ENCODE measurements around the gene ATXN1.

DNA sequence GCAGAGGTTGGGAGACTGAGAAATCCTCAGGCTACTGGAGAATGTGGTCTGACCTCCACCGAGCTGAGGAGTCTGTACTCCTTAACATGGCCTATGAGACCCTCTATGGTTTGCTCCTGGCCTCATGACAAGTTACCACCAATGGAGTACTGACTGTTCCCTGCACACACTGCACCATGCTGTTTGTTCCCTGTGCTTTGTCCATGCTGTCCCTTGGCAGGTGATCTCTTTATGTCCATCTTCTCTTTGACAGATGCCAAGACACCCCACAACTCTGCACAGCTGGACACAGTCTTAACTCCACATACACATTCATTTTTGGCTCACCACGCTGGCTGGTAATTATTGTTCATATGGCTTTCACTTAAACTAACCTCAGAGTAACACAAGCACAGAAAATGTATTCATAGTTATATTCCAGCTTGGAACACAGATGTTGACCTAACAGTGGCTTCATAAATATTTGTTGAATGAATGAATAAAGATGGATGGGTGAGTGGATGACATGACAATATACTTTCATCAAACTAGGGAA, 258.0 kb downstream of the ATXN1 start:
- no peak for TF ChIP-seq EP300 (conservative IDR thresholded peaks at IDR 0.05; ENCODE audit: poor library complexity, severe bottlenecking)
- TF ChIP-seq, protein P1, sequence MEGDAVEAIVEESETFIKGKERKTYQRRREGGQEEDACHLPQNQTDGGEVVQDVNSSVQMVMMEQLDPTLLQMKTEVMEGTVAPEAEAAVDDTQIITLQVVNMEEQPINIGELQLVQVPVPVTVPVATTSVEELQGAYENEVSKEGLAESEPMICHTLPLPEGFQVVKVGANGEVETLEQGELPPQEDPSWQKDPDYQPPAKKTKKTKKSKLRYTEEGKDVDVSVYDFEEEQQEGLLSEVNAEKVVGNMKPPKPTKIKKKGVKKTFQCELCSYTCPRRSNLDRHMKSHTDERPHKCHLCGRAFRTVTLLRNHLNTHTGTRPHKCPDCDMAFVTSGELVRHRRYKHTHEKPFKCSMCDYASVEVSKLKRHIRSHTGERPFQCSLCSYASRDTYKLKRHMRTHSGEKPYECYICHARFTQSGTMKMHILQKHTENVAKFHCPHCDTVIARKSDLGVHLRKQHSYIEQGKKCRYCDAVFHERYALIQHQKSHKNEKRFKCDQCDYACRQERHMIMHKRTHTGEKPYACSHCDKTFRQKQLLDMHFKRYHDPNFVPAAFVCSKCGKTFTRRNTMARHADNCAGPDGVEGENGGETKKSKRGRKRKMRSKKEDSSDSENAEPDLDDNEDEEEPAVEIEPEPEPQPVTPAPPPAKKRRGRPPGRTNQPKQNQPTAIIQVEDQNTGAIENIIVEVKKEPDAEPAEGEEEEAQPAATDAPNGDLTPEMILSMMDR (IDR thresholded peaks at IDR 0.05; ENCODE audit: poor library complexity, severe bottlenecking) = no peak
- no peak for TF ChIP-seq EZH2 (IDR thresholded peaks at IDR 0.05; ENCODE audit: borderline replicate concordance, insufficient read depth, low read length, poor library complexity, severe bottlenecking)
- TF ChIP-seq POLR2AphosphoS5 (IDR thresholded peaks at IDR 0.05) = no peak

Data from neural cell (in vitro differentiated cells).